GDM1 (cell line): ENCODE results near the gene STEAP2.
"Not testable (repeated sequence)": the region's sequence is repeated elsewhere in the genome, so short reads cannot be mapped to it uniquely, and the experiment has no call there.

Experiments
- DNase-seq: peaks from one replicate; lab custom pipeline; 2025; lab: John Stamatoyannopoulos, UW

STEAP2 gene

DNA sequence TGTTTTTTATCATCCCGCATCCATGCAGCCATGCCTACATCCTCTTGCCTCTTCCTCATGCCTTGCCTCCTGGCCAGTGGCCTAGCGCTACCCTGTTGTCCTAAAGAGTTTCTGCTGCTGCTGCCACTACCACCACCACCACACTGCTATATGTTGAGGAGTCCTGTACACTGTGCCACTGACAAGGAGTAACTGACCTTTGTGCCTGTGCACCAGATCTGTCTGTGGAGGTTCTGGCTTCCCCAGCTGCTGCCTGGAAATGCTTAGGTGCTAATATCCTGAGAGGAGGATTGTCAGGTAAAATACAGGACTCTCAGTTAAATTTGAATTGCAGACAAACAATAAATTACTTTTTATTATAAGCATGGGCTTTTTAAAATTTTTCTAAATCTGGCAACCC is 26.5 kb downstream of the STEAP2 start:
- DNase-seq, result no peak

GRCh38 chr7:90238583-90238982 is 27.0 kb downstream of the STEAP2 start:
- DNase-seq, result no peak

GRCh38 chr7:90239050-90239449 is 27.5 kb downstream of the STEAP2 start:
- DNase-seq, result no peak

- no peak for DNase-seq
These were observed 28.2 kb downstream of the STEAP2 start for GRCh38 chr7:90239625-90240228.

DNA sequence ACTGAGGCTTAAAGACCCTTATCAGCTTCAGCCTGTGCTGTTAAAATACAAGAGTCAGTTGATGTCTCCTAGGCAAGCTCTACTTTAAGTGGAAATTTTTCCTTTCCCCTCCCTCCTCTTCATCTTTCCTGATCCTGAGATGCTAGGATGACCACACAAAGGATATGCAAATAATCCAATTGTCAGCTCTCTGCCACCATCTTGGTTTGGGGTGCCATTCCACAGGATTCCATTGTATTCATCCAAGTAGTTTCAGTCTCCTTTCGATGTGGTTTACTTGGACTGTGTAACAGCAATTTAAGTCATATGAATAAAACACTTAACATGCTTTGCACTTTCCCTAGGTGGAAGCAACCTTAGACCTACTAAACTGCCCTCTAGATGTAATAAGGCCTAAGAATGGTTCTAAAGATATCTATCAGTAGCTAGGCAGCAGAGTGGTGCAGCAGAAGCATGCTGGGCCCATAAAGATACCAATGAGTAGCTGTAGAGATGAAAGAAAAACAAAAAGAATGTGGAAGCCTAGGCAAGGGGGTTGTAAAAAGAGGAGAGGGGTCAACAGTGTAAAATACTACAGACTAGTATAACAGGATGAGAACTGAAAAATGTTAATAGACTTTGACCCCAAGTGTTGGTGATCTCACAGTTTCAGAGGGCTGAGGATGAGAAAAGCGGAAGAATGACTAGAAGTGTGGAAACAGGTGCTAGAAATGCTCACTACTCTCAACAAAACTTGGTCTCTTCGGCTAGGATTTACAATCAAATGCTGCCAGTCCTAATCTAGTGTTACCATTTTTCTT is 31.0 kb downstream of the STEAP2 start:
- no peak for DNase-seq

DNA sequence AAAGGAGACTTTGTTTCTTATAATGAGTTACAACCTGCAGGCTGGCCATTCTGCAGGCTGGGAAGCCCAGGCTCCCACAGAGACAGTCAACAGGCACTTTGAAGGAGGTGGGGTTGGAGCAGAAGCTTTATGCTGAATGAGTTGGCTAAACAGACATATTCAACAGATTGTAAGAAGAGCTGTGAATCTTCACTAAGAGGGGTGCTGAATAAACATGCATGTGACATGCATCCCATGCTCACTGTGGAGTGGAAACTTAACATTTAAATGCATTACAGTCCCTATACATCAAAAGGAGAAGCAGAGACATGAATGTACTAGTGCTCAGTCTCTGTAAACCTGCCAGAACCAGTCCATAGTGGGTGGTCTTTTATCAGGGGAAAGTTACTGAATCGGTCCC is 32.0 kb downstream of the STEAP2 start:
- no peak for DNase-seq

GRCh38 chr7:90244565-90244908 is 33.0 kb downstream of the STEAP2 start:
- DNase-seq, result no peak

DNA sequence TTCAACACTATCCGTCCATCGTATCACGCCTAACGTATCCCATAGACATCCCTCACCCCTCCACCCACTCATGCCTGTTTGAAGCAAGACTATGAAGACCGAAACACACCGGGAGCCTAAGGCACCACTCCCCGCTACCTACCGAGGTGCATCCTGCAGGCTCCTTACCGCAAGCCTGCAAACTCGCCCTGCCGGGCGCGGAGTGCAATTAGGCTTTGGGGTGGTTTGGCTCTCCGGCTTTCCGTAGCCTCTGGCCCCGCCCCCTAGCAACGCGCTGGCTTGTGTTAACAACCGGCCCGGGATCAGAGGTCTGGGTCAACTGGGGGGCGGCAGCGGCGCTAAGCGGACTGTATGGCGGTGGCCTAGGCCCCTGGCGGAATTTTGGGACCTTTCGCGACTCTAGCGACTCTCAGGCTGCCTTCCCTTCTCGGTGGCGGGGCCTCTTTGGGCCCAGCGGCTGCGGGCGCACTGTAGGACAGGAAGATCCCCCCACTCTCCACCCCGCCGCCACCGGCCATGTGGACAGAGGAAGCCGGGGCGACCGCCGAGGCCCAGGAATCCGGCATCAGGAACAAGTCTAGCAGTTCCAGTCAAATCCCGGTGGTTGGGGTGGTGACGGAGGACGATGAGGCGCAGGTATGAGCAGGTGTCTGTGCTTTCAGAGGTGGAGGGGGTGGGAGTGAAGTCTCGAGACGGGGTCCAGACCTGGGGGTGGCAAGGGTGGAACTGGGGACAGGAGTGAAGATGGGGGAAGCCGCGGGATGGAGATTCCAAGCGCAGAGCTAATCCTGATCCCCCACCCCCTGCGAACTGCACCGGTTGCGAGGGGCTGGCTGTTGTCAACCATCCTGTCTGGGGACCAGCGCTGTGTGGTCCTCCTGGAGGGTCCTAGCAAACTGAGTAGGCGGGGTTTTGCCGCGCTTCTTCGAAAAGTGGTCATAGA is 33.6 kb downstream of the STEAP2 start, which contains the start of gene CFAP69:
Gene CFAP69, plus strand, starts transcription at position 266 of the 943 bp plus-strand sequence. Its CDS starts 251 bp downstream, at position 517.
- DNase-seq, result no peak

GRCh38 chr7:90246171-90246570 is 34.6 kb downstream of the STEAP2 start:
- no peak for DNase-seq

GRCh38 chr7:90248706-90249105 is 37.2 kb downstream of the STEAP2 start:
- DNase-seq, result no peak

GRCh38 chr7:90250601-90251303 is 39.2 kb downstream of the STEAP2 start:
- no peak for DNase-seq

DNA sequence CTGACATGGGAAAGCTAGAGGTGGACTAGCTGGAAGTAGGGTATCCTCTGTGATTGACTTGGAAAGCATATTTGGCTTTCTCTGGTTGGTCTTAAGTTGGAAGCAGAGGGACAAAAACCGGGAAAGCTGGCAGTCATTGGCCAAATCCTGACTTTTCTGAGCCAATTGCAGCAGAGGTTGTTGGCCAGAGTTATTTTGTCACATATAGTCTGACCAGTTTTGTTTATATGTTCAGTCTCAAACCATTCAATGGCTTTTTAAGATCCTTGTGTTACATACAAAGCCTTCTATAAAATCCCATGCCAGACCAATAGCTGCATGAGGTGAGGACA is 39.7 kb downstream of the STEAP2 start:
- no peak for DNase-seq

GRCh38 chr7:90256011-90256410 is 44.5 kb downstream of the STEAP2 start:
- DNase-seq, result not testable (repeated sequence)

GRCh38 chr7:90256778-90257177 is 45.2 kb downstream of the STEAP2 start:
- DNase-seq, result no peak

- DNase-seq, result no peak
These were observed 49.9 kb downstream of the STEAP2 start for GRCh38 chr7:90261441-90261840.

- DNase-seq, result no peak
These were observed 50.9 kb downstream of the STEAP2 start for GRCh38 chr7:90262438-90262837.

DNA sequence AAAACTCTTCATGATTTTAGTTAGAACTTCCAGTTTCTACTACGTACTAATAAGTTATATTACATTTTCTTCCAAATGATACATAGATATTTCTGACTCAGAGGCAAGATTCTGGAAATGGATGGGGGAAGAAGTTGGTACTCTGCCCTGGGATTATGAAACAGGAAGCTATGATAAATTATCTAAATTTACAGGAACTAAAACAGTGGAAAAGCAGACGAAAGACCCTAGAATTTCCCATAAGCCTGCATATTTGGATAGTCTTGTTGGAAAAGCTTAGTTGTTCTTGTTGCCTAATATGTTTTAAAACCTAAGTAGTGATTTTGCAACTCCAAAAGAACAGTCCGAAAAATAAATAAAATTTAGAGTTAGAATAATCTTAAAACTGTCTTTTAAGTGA is 55.3 kb downstream of the STEAP2 start:
- DNase-seq, result no peak

DNA sequence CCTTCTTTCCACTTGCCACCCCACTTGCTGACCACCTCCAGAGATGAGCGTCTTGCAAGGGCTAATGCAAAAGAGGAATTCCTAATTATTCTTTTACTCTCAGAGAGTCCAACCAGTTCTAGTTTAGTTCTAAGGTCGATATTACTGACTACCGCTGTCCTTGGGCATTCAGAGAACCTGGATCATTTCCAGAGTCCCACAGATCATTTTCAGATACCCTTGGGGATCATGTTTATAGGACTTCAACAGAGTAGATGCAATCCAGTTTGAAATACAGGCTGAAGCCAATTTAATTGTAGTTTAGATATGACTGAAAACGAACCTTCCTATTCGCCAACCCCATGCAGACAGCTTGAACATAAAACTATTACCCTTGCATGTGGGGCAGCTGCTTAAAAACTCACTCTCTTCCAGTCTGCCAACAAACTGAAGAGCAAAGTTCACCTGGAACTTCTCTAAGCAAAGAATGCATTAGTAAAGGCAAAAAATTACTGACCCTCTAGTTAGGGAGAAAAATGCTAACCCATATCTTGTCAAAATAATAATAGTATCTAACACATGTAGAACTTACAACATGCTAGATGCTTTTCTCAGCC is 55.8 kb downstream of the STEAP2 start:
- no peak for DNase-seq

- no peak for DNase-seq
These were observed 57.6 kb downstream of the STEAP2 start for GRCh38 chr7:90269163-90269562.

DNA sequence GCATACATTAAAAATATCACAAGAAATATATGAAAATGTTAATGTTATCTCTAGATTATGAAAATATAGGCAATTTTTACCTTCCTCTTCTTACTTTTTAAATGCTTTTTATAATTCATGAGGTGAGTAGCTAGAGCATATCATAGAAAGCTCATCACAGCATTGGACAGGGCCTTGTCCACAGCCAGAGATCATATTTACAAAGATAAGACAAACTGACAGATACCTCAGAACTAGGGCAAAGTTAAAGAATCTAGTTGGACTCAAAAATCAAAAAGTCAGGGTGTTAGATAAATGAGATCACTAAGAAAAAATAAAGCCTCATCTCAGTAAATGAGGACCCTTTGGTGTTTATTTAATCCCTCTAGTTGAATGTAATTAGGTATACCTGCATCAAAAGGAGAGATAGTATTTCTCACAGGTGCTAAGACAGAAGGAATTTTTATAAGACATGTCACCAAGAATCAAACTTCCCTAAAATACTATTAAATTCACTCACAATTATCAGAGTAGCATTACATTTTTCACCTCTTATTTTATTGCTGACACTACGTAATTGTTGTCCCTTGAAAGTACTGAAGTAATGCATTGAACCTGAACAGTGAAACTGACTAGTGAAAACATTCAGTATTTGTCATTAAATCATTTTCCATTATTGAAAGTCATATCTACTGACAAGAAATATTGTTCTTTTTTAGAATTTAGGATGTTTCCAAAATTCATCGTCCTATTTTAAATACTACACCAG is 59.1 kb downstream of the STEAP2 start:
- no peak for DNase-seq

GRCh38 chr7:90271753-90272152 is 60.2 kb downstream of the STEAP2 start:
- DNase-seq, result no peak
